Stimulated activated CD4-positive, alpha-beta T cell treated with anti-CD3 and anti-CD28 coated beads, Interleukin-15, amount 100 ng/mL, for 24 hours (primary cell): Measurements from ENCODE around the gene CHST8.
"Not testable (repeated sequence)": the region's sequence is repeated elsewhere in the genome, so short reads cannot be mapped to it uniquely, and the experiment has no call there.

Source experiments
- DNase-seq: peaks from one replicate; pipeline ENCODE4 v3.0.0-alpha.2; 2020

CHST8 gene

DNA sequence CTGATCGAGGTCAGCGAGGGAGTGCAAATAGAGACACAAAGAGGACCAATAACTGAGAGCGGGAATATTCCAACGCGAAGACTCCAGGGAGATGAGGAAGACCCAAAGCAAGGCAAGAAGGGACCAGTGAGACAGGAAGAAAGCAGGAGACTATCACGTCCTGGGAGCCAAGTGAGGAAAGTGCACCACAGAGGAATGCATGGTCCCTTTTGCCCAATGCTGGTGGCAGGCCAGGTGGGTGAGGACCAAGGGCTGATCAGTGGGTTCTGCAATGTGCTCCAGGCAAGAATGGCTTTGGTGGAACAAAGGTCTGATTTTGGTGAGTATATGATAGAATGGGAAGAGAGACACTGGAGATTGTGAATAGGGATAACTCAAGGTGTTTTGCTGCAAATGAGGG lies 25.4 kb downstream of the CHST8 start:
- no peak for DNase-seq

DNA sequence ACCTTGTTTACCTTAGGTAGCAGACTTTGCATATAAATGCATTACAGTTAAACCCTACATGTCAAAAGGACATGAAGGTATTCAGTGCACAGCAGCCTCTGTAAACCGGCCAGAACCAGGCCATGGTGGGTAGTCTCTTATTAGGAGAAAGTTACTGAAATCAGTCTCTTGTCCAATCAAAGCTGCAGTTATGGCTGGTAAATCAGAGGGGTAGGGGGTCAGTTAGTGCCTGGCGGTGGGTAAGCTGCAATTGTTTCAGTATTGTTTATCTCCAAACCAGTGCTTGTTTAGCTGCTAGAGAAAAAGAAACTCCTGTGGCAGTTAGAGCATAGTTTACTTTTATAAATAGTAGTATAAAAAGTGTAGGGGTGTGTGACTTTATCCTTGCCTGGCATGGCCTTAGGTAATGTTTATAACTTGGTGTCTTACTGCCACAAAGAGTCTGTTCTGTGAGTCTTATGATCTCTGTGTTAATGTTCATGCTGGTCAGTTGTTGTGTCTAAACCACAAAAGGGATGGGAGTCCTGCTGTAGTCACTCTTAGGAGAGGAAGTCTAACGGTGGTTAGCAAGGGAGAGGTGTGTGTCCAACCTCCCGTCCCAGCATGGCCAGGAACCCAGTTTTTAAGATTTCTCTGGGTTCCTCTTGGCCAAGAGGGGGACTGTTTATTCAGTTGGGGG lies 28.0 kb downstream of the CHST8 start:
- no peak for DNase-seq

DNA sequence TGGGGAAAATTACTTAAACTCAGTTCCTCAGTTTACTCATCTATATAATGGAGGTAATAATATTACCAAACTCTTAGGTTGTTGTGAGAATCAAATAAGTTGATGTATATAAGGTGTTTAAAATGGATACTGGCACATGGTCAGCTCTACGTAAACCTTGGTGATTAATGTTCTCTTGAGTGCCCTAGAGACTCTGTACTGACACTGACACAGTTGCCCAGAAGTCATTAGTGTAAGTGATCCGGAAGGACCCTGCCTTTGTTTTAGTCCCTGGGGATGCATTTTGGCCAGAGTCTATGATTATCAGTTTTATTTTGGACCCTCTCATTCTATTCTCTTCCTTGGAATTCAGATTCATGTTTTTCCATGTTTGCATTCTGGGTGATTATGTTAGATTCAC lies 31.9 kb downstream of the CHST8 start:
- DNase-seq: no peak

DNA sequence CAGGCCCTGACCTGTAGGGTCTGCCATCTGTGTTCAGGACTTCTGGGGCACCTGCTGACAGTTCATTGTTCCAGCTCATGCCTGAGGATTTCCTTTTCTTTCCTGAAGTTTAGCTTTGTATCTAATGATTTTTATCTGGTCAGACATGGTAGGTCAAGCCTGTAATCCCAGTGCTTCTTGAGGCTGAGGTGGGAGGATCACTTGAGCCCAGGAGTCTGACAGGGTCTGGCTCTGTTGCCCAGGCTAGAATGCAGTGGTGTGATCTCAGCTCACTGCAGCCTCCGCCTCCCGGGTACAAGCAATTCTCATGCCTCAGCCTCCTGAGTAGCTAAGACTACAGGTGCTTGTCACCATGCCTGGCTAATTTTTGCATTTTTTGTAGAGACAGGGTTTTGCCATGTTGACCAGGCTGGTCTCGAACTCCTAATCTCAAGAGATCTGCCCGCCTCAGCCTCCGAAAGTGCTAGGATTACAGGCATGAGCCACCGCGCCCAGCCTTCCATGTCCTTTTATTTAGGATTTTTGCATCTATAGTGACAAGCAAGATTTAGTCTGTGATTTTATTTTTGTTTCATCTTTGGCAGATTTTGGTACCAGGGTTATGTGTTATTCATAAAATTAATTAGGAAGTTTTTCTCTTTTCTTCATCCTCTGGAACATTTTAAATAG lies 33.2 kb downstream of the CHST8 start:
- no peak for DNase-seq

DNA sequence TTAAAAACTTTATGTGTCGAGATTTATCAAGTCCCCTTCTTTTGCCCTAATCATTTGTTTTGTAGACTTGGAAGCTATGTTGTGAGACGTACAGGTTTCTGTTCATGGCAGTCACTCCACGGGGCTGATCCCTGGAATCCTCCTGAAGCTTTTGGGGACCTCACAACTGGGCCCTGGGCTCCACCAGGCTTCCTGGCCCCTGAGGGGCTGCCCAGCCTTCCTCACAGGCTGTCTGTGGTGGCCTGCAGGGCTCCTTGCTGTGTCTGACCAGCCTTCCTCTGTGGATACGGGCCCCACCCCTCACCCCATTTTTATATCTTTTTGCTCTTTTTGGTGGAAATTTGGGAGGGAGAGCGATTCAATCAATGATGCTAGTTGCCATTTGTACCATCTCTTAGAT lies 38.1 kb downstream of the CHST8 start:
- DNase-seq: no peak

DNA sequence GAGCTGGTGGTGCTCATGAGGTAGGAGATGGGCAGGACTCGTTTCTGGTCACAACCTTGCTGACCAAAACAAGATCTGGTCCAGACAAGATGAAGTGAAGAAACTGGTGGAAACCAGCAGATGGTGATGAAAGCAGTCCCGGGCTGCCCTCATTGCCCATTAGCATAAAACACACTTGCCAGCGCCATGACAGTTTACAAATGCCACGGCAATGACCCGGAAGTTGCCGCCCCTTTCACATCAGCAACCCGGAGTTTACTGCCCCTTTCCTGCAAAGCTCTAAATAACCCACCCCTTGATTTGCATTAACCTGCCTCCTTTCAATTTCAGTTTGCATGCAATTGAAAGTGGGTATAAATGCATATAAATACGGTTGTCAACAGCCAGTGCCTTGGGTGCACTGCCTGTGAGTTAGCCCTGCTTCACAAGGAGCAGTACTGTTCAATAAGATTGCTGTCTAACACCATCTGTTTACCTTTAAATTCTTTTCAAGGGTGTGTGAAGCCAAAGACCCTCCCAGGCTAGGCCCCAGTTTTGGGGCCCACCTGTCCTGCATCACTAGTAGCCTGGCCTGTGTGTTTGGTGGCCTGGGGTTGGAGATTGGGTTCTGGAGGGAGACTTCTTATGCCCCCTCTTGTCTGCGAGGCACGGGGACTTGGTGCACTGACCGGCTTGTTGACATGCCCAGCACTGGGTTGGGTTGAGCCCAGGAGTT lies 38.8 kb downstream of the CHST8 start:
- no peak for DNase-seq

DNA sequence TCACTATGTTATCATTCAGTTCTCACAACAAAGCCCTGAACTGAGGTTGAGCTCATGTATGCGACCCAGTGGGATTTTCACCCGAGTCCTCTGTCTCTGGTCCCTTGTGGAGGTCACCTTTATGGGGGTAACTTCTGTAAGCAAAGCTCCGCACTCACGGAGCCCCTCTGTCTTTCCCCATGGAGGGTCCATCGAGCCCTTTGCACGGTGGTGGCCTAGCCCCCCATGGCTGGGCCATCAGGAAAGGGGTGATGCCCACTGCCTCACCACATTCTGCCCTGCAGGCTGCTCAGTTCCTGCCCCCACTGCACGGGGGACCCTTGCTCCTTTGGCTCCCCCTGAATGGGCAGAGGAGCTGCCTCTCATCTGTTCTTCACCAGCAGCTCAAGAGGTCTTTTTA lies 39.6 kb downstream of the CHST8 start:
- no peak for DNase-seq

DNA sequence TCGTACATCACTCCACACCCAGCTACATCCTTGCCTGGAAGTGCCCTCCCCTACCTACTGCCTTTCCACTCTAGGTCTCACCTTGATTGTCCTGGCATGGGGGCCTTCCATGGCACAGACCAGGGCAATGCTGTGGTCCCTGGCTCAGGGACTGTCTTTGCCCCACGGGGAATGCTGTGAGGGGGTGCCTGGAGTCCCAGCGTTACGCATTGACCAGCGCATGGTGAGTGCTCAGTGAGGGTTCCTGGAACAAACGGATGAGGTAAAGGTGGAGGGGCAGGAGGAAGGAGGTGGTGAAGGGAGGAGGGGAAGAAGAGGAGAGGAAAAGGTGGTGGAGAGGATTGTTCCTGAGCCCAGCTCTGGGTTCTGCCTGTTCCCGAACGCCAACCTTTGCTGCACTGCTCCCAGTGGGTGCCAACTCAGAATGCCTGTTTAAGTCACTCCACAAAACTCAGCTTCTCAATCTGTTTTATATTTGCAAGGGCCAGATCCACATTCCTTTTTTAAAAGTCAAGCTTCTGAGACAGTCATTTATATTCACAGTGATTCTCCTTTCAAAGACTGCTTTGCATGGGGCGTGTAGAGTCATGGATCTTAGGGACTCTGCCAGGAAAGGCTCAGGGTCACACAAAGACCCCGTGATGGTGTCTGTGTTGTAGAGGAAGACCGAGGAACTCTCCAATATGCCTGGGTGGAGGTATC lies 40.8 kb downstream of the CHST8 start:
- no peak for DNase-seq

DNA sequence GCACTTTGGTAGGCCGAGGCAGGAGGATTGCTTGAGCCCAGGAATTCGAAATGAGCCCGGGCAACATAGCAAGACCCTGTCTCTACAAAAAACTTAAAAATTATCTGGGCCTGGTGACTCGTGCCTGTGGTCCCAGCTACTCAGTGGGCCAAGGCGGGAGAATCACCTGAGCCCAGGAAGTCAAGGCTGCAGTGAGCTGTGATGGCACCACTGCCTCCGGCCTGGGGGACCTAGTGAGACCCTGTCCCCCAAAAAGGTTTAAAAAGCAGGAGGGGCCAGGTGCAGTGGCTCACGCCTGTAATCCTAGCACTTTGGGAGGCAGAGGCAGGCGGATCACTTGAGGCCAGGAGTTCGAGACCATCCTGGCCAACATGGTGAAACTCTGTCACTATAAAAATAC lies 41.6 kb downstream of the CHST8 start:
- not testable (repeated sequence) for DNase-seq

DNA sequence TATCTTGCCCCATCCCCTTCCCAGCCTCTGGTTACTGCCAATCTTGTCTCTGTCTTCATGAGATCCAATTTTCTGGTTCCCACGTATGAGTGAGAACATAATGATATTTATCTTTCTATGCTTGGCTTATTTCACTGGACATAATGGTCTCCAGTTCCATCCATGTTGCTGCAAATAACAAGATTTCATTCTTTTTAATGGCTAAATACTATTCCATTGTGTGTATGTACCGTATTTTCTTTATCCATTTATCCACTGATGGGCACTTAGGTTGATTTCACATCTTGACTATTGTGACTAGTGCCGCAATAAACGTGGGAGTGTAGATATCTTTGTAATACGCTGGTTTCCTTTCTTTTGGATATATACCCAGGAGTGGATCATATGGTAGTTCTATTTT lies 43.0 kb downstream of the CHST8 start:
- DNase-seq: no peak

DNA sequence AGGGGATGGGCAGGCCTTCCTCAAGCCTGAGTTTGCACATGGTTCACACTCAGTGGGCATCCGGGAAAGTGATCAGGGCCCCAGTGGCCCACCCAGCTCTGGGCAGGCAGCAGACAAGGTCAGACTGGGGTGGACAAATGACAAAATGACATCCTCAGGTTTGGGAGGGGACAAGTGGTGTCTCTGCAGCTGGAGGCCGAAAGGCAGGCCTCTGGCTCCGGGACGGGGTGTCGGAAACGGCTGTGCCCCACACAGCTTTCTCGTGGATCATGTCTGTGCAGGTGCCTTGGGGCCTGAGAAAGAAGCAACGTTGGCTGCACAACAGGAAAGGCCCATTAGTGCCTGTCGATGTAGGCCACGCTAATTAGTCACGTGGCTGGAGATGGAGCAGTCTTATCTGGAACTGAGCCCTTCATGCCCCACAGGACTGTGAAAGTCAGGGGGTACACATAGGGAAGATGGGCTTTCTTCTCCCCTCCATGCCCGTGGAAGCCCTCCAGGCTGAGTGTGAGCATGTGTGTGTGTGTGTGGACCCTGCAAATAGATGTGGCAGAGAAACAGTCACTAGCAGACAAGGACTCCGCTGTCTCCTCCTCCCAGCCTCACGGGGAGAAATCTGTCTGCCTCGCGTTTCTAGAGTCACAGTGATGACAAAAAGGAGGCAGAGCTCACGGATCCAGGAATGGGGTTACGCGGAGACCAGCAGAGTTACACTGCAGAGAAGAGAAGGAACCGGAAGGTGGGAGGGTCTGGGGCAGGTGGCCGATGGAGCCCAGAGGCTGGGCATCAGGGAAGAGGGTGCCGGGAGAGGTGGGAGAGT lies 44.2 kb downstream of the CHST8 start:
- no peak for DNase-seq

DNA sequence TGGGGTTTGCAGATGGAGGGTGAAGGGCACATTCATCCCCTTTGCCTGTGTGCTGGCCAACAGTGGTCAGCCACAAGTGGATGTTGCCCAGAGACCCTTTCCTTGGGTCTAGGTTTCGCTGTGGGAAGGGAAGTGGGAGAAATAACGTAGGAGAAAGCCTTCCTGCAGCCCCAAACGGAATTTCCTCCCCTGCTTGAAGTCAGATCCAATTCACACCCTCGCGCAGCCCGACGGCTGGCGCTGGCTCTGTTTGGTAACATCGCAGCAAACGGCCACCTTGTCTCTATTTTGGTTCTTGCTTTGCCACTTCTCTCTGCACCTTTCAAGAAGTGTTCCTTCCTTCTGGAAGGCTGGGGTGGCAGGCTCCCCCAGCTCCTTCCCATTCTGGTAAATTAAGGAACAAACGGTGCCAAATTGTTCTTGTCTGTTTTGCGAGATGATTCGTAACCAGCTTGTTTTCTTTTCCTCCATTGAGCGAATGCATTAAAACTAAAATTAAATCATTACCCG lies 45.4 kb downstream of the CHST8 start:
- DNase-seq: no peak

DNA sequence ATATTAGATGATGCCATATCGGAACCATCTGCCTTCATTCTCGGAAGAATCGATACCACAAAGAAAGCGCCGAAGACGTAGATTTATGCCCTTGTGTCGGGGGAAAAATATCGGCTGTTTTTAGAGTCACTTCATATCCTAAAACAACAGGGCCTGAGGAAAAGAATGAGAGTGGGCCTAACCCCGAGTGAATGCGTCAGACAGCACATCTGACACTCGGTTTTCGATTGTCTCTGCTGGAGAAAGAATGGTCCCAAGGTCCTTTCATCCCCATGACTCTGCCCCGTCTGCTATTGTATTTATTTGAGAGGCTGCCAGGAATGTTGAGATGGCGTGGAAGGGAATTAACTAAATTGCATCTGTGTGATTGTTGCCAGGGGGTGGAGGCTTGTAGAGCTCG lies 46.1 kb downstream of the CHST8 start:
- no peak for DNase-seq

DNA sequence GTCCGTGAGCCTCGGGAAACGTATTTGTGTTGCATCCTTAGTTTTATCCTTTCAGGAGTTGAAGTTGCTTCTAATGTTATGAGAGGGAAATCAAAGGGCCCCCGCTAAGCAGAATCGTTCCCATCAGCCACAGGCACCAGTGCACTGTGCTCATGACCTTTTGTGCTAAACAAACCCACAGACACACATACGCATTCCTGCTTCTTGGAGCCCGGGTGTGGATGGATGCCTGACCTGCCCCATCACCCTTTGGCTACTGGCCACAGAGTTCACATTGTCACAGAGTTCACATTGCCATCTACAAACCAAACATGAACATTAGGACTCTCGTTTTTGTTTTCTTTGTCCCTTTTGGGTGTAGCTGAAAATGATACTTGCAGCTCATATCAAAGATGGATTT lies 47.2 kb downstream of the CHST8 start:
- DNase-seq: no peak

DNA sequence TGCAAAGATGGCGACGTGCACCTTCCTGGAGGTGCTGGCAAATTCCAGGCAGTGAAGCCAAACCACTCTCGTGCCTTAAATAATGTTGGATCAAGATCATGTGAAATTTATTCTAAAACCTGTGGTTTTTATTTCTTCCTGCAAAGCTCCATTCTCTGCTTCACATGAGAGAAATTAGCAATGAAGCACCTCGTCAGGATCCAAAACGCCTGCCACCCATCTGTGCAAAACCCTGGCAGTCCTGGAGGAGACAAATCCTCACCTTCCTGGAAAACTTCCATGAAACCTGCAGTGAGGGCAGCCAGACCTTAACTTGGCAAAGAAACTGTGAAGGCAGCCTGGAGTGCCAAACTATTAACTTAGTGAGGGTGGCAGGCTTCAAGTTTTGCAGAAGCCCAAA lies 47.6 kb downstream of the CHST8 start:
- DNase-seq: no peak

DNA sequence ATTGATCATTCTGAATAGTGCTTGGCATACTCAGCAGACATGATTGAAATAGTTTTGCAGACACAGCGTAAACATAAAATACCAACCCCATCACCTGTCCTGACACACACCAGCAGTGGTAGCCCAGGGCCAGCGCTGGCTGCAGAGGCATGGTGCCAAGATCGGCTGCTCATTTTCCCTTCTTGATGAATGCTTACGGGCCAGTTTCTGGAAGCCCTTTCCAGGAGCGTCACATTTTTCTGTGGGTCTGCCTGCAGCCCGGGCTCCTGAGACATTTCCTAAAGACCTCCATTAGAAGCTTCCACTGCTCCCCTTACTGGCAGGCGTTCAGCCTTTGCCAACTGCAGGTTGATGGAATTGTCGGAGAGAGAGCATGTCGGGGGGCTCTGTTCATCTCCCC lies 48.6 kb downstream of the CHST8 start:
- no peak for DNase-seq

DNA sequence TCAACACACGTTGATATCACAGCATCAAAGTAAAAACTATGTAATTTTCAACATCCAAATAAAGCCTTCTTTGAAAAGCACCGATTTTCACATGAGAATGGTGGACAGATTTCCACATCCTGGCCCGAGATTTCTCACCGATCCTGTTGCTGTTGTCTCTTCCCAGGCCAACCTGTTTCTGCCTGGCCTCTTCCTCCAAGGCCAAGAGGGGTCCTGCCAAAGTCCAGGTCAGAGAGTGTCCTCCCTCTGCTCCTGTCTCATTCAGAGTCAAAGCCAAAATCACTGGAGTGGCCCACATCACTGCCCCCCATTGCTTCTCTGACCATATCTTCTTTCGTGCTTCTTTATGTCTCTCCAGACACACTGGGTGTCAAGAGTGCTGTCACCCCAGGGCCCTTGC lies 49.5 kb downstream of the CHST8 start:
- no peak for DNase-seq

DNA sequence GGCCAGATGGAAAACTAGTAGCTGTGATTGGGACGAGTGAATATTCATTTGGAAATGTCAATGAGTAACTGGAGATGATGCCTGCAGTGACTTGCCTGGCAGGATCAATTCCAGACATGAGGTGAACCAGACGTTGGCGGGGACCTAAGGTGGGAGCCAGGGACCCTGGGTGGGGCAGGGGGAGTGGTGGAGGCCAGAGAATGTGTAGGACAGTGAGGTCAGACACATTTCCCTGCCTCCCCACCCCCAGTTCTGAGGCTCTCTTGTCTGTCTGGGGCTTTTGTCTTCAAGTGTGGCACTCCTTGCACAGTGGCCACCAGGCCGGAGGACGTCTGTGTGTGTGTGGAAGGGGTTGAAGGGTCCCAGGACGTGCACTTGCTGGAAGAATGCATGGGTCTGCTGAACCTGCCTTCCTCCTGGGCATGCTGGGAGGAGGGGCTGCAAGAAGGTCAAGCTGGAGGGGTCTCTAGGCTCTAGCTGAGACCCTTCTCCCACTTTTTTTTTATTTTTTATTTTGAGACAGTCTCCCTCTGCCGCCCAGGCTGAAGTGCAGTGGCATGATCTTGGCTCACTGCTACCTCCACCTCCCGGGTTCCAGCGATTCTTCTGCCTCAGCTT lies 51.6 kb downstream of the CHST8 start:
- no peak for DNase-seq

DNA sequence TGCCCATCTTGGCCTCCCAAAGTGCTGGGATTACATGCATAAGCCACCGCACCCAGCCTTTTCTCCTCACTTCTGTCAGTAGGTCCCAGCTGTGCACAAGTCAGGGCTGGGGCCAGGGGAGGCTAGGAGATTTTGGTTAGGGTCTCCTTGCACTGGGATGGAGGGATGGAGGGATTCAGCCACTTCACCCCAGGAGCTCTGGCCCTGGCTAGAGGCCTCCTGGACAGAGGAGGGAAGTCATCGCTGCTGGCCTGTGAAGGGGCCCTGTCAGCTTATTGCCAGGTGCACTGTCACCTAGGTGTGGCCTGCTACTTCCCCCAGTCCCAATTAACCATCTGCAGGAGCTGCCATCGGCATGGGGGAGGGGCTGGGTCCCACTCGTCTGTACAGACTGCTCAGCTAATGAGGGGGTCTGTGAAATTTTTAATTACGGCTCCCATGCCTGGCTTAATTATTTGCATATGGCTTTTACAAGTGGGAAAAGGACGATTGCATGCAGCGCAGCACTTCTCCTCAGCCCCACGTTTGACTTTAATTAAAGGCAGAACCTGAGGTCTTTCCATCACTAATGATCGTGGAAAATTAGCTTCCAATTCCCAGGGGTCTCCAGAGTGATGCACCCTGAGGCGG lies 52.4 kb downstream of the CHST8 start:
- DNase-seq: no peak

DNA sequence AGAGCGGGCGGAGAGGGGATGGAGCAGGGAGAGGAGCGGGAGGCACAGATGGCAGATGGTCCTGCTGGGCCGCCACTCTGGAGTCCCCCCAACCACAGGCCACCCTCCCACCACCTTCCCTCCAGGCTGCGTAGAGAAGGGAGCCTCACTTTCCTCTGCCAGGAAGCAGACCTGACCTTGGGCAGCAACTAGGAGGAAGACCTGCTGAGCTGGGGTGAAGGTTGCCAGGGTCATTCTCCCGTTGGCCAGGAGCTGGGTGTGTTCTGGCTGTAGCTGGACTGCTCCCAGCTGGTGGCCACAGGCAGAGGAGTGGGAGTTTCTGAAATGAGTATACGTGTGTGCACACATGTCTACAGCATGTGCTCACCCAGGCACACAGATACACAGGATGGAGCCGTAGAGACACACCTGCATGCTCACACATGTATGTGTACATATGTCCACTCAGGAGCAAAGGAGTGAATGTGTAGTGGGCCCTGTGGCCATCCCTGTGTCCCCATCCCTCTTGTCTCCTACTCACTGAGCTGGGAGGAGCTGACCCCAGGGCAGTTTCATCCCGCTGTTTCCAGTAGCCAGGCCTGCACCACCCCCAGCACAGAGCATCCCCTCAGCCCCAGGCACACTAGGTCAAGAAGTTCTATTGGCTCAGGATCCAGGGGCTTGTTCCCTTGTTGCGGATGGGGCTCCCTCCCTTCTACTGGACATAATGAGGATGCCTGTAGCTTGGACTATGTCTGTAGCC lies 53.0 kb downstream of the CHST8 start:
- DNase-seq: no peak
